A673 (cell line): Measurements from ENCODE around the gene RNU6-8. TPM values are rescaled to one million over a fixed set of nuclear protein-coding genes. Genes with fewer than 3 reads are reported as not detected.

Experiments used
- BruUV-seq: library from RNA; stranded (reverse); fragments of 400-500 nt; replicated peaks from 2 replicates; lab custom pipeline; 2021; lab: Mats Ljungman, UMichigan
- CTCF ChIA-PET: fragments of 300-600 bp; sonication (Branson Sonifier 250); formaldehyde crosslinking; loops from one replicate; lab custom pipeline; 2022; ENCODE audit warnings: antibody characterized with exemption; lab: Charles Lee
- POLR2A ChIA-PET: fragments of 300-600 bp; sonication (Branson Sonifier 250); formaldehyde crosslinking; loops from one replicate; lab custom pipeline; 2022; ENCODE audit warnings: antibody characterized with exemption; ENCODE audit not compliant: low non-redundant PET; lab: Charles Lee
- DNase-seq: peaks from one replicate; pipeline ENCODE4 v3.0.0-alpha.2; 2015; ENCODE audit warnings: low spot score
- H3K27ac ChIP-seq: fragments of 200-600 bp; sonication (generic); 2 replicates; pipeline ENCODE4 v1.5.1; 2016; ENCODE audit warnings: mixed run types, low read depth, mild to moderate bottlenecking, mixed read lengths, antibody characterized with exemption, low read length; ENCODE audit not compliant: poor library complexity, severe bottlenecking
- H3K27me3 ChIP-seq: fragments of 200-600 bp; sonication (generic); replicated peaks from 2 replicates; pipeline ENCODE4 v1.6.1; 2017; ENCODE audit warnings: mixed run types, low read depth, mild to moderate bottlenecking, mixed read lengths, antibody characterized with exemption, low read length; ENCODE audit not compliant: insufficient read depth, poor library complexity
- H3K36me3 ChIP-seq: fragments of 200-600 bp; sonication (generic); 2 replicates; pipeline ENCODE4 v1.6.1; 2016; ENCODE audit warnings: mixed run types, mild to moderate bottlenecking, mixed read lengths, antibody characterized with exemption, low read length; ENCODE audit not compliant: insufficient read depth, poor library complexity, severe bottlenecking
- H3K4me1 ChIP-seq: fragments of 200-600 bp; sonication (generic); 2 replicates; pipeline ENCODE4 v1.6.1; 2017; ENCODE audit warnings: mixed run types, mild to moderate bottlenecking, mixed read lengths, antibody characterized with exemption, low read length; ENCODE audit not compliant: insufficient read depth, poor library complexity, severe bottlenecking
- H3K4me3 ChIP-seq: fragments of 200-600 bp; sonication (generic); 2 replicates; pipeline ENCODE4 v1.5.1; 2016; ENCODE audit warnings: low read depth, mixed run types, mild to moderate bottlenecking, mixed read lengths, low read length; ENCODE audit not compliant: poor library complexity, severe bottlenecking
- H3K9me3 ChIP-seq: fragments of 200-600 bp; sonication (generic); 2 replicates; pipeline ENCODE4 v1.6.1; 2016; ENCODE audit warnings: mixed run types, low read depth, mild to moderate bottlenecking, mixed read lengths, antibody characterized with exemption, low read length; ENCODE audit not compliant: poor library complexity, severe bottlenecking
- EZH2 ChIP-seq: fragments of 200-600 bp; sonication (generic); IDR thresholded peaks from 2 replicates; pipeline ENCODE4 v1.6.1; 2017; ENCODE audit warnings: borderline replicate concordance, low read depth, mild to moderate bottlenecking, mixed read lengths, antibody characterized with exemption, low read length; ENCODE audit not compliant: poor library complexity, severe bottlenecking
- intact Hi-C: fragments of 100-400 bp; cut with micrococcal nuclease; formaldehyde crosslinking; loops from one replicate; pipeline ENCODE4 v1.10.0; 2022; ENCODE audit not compliant: unreplicated experiment
- total RNA-seq: library from RNA; stranded (reverse); gene quantifications from 2 replicates; pipeline ENCODE4 v1.2.3, GENCODE V29; 2021
- TF ChIP-seq, protein P1 (sequence below): fragments of 300-800, 200-600 bp; sonication (generic); conservative IDR thresholded peaks from 2 replicates; pipeline ENCODE4 v1.5.1; 2017; ENCODE audit warnings: low read depth, mild to moderate bottlenecking, antibody characterized with exemption, low read length, moderate library complexity, mixed read lengths

RNU6-8 gene
- total RNA-seq, 1 experiment from 2014 or later: not detected

DNA sequence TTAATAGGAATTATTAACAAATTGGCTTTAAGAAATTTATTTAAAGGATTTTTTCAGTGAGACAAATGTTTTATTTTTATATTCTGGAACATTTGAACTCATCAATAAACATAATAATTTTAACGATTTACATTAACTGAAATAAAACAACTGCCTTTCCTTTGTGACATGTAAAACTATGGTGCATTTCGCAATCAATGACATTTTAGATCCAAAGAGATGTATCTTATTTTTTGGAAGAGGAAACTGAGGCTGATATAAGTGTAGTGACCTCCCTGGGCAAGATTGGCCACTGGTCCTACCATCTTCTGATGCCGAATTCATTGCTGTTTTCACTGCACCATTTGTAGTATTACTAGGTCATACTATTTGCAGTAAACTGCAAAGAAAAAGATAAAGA lies 2.5 kb upstream of the RNU6-8 start:
- ChIA-PET CTCF (no interaction called here), POLR2A (no interaction called here)
- BruUV-seq: no TSS peak

DNA sequence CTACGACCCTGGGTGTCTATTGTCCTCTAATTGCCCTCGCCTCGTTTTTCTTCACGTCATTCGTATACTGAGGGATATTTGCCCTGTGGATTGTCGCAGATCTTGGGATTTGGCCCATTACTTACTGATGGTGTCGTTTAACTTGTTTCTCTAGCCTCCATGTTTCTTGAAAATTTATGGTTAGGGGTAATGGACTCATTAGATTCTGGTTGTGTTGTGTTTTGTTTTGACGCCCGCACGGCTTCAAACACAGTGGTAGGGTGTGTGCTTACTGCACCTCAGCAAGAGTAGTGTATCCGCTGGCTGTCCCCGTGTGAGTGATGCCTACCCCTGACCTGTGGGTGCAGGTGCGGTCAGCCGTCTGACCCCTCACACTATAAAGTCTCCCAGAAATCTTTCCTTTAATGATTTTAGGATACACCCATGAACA lies 874 bp upstream of the RNU6-8 start:
- BruUV-seq: no TSS peak
- CTCF ChIA-PET: interaction anchor here (0.7 kb wide), 1 partner anchor 269 kb away, joined by 3 read pairs; no protein-coding TSS in a partner anchor
- Histone ChIP-seq H3K4me3 (peak overlapping the region; percentile 73), H3K4me1 (no peaks in the 10 kb centered on the region), H3K9me3 (no peaks in the 10 kb centered on the region), H3K27ac (peak overlapping the region; percentile 97), H3K36me3 (no peaks in the 10 kb centered on the region), H3K27me3 (peaks cover 4% of the 10 kb centered on the region)
- POLR2A ChIA-PET: interaction anchor here (0.5 kb wide), 1 partner anchor 765 kb away, joined by 3 read pairs; no protein-coding TSS in a partner anchor
- DNase-seq: peak; percentile 45
- intact Hi-C loops: loop anchor here (1.0 kb wide), 1 partner anchor 131 kb away; no protein-coding TSS in a partner anchor
- TF ChIP-seq, protein P1, sequence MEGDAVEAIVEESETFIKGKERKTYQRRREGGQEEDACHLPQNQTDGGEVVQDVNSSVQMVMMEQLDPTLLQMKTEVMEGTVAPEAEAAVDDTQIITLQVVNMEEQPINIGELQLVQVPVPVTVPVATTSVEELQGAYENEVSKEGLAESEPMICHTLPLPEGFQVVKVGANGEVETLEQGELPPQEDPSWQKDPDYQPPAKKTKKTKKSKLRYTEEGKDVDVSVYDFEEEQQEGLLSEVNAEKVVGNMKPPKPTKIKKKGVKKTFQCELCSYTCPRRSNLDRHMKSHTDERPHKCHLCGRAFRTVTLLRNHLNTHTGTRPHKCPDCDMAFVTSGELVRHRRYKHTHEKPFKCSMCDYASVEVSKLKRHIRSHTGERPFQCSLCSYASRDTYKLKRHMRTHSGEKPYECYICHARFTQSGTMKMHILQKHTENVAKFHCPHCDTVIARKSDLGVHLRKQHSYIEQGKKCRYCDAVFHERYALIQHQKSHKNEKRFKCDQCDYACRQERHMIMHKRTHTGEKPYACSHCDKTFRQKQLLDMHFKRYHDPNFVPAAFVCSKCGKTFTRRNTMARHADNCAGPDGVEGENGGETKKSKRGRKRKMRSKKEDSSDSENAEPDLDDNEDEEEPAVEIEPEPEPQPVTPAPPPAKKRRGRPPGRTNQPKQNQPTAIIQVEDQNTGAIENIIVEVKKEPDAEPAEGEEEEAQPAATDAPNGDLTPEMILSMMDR: no peak
- no peak for TF ChIP-seq EZH2

More for the DNA sequence above, 2.5 kb upstream of the RNU6-8 start:
- H3K27me3 ChIP-seq: peaks cover 4% of the 10 kb centered on the region
- H3K4me1 ChIP-seq: no peaks in the 10 kb centered on the region
- no peak for DNase-seq
- H3K9me3 ChIP-seq: no peaks in the 10 kb centered on the region
- intact Hi-C loops: no loop called here
- no peak for TF ChIP-seq EZH2
- TF ChIP-seq, protein P1: no peak
- no peak overlapping the region for H3K4me3 ChIP-seq
- no peaks in the 10 kb centered on the region for H3K36me3 ChIP-seq
- H3K27ac ChIP-seq: no peak overlapping the region

DNA sequence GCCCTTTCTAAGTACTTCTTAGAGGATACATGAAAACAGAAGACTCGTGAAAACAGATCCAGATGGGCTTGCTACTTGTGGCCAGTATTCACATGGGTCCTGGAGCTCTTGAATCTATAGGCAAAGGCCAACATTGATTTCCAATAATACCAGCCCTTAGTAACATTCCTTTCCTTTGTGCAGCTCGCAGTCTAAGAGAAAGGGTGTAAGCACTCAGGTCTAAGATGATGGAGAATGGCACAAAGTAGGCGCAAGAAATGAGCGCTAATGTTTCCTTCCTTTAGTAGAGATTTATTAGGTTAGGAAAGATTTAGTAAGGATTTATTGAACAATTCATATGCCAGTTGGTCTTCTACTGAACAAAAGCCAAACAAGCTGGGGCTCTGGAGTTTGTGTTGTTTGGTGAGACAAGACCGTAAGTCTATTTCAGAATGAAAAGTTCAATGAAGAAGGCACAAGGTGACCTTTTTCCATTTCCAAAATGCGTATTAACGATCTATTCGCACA lies 525 bp downstream of the RNU6-8 start:
- DNase-seq: peak; percentile 46
- Histone ChIP-seq H3K9me3 (no peaks in the 10 kb centered on the region), H3K4me1 (no peaks in the 10 kb centered on the region), H3K4me3 (peak overlapping the region; percentile 73), H3K27ac (peak overlapping the region; percentile 97), H3K36me3 (no peaks in the 10 kb centered on the region), H3K27me3 (no peaks in the 10 kb centered on the region)
- intact Hi-C loops: no loop called here
- CTCF ChIA-PET: interaction anchor here (0.6 kb wide), 1 partner anchor 53 kb away, joined by 4 read pairs; no protein-coding TSS in a partner anchor
- POLR2A ChIA-PET: interaction anchor here (0.7 kb wide), 1 partner anchor 558 kb away, joined by 4 read pairs; no protein-coding TSS in a partner anchor
- TF ChIP-seq, protein P1: no peak
- no peak for TF ChIP-seq EZH2
- BruUV-seq: no TSS peak
